Esophagus muscularis mucosa (tissue), 3 donors: Measurements from ENCODE around the gene HSPE1.

Experiments
- POLR2A ChIP-seq: fragments of 450-650 bp; IDR thresholded peaks from one replicate; pipeline ENCODE4 v1.6.1; 2017; ENCODE audit warnings: antibody characterized with exemption, moderate library complexity, mild to moderate bottlenecking, low read depth
- POLR2AphosphoS5 ChIP-seq, 2 donors: sonication (generic); formaldehyde crosslinking; IDR thresholded peaks; one replicate each; pipeline ENCODE4 v1.6.1; 2017; ENCODE audit warnings: antibody characterized with exemption in 2 of 2
- TF ChIP-seq, protein P1 (sequence below), 3 experiments: fragments of 200-600 bp in 2 of 3; fragments of 450-650 bp in 1 of 3; sonication (generic) in 2 of 3; IDR thresholded peaks; one replicate each; pipeline ENCODE4 v1.5.1; 2017 to 2019; ENCODE audit warnings: antibody characterized with exemption in 3 of 3, mild to moderate bottlenecking in 2 of 3, moderate library complexity in 1 of 3

DNA sequence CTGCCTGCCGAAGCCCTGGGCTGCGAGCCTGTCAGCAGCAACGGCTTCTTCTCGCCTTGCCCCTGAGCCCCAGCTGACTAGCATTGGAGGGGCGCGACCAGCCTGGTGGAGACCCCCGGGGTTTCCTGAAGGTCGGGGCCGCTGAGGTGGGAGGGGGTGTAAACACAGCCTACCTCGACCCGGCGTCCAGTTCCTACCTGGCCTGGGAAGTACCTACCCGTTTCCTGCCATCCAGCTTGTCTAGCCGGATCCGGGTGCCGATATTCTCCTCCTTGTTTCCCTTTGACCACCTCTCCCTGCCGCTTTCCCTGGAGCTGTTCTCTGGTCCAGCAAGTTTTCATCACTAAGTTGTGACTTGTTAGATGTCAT is 16.2 kb downstream of the HSPE1 start:
- TF ChIP-seq, protein P1, sequence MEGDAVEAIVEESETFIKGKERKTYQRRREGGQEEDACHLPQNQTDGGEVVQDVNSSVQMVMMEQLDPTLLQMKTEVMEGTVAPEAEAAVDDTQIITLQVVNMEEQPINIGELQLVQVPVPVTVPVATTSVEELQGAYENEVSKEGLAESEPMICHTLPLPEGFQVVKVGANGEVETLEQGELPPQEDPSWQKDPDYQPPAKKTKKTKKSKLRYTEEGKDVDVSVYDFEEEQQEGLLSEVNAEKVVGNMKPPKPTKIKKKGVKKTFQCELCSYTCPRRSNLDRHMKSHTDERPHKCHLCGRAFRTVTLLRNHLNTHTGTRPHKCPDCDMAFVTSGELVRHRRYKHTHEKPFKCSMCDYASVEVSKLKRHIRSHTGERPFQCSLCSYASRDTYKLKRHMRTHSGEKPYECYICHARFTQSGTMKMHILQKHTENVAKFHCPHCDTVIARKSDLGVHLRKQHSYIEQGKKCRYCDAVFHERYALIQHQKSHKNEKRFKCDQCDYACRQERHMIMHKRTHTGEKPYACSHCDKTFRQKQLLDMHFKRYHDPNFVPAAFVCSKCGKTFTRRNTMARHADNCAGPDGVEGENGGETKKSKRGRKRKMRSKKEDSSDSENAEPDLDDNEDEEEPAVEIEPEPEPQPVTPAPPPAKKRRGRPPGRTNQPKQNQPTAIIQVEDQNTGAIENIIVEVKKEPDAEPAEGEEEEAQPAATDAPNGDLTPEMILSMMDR (IDR thresholded peaks at IDR 0.05), result no peak
- no peak for TF ChIP-seq POLR2AphosphoS5 (IDR thresholded peaks at IDR 0.05)
- no peak for TF ChIP-seq POLR2A
